ENCODE results near the gene CAMK1D.
"Not testable (repeated sequence)": the region's sequence is repeated elsewhere in the genome, so short reads cannot be mapped to it uniquely, and the experiment has no call there.

The CAMK1D gene

DNA sequence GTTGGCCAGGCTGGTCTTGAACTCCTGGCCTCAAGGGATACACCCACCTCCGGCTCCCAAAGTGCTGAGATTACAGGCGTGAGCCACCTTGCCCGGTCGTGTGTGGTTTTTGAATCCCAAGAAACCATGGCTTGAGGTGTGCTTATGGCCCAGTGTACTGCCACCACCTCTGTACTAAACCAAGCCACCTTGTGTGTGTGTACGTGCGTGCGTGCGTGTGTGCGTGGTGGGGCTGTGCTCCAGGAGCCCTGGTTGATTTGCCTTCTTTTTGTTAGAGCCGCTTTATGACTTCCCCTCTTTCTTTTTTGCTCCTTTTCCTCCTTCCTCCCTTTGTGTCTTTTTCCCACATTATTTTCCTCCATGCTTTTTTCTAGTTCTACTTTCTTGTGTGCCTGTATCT lies 121.4 kb downstream of the CAMK1D start:
- DNase-seq: no peak

DNA sequence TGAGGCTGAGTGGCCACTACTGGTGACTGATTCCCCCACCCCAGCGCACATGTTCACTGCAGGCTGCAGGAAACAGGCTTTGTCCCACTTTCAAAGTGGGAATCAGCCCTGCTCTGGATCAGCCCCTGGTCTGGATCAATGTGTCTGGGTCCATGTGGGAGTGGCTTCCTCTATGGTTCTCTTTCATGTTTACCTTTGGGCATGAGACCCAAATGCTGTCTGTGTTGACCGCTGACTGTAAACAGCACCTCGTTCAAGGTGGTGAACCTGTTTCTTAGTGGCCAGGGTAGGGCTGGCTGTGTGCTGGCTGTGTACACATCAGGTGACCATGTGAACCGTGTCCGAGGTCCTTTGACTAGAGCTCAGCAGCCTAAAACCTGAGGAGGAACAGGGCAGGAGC lies 121.8 kb downstream of the CAMK1D start:
- no peak for DNase-seq

DNA sequence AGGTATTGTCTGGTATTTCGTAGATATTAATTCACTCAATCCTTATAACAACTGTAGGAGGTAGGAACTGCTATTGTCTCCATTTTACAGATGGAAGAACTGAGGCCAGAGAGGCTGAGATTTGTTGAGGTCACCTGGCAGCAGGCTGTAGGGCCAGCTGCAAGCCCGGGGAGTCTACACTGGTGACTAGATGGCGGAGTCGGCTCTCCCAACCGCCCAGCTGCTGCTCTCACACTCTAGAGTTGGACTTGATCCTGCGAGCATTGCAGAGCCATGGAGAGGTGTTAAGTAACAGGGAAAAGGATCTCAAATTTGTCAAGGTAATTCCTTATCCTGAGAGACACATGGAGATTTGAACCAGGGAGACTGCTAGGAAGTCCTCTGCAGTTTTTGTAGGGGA lies 124.1 kb downstream of the CAMK1D start:
- DNase-seq: no peak

DNA sequence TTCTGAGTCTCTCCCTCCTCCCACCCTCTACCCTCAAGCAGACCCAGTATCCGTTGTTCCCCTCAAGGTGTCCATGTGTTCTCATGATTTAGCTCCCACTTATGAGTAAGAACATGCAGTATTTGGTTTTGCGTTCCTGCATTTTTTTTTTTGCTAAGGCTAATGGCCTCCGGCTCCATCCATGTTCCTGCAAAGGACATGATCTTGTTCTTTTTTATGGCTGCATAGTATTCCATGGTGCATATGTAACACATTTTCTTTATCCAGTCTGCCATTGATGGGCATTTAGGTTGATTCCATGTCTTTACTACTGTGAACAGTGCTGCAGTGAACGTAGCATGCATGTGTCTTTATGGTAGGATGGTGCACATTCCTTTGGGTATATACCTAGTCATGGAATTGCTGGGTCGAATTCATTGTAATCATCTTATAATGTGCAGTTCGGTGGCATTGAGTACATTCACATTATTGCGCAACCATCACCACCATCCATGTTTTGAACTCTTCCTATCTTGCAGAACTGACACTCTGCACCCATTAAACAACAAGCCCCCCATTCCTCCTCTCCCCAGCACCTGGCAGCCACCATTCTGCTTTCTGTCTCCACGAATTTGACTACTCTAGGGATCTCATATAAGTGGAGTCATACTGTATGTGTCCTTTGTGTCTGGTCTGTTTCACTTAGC lies 125.5 kb downstream of the CAMK1D start:
- no peak for DNase-seq

DNA sequence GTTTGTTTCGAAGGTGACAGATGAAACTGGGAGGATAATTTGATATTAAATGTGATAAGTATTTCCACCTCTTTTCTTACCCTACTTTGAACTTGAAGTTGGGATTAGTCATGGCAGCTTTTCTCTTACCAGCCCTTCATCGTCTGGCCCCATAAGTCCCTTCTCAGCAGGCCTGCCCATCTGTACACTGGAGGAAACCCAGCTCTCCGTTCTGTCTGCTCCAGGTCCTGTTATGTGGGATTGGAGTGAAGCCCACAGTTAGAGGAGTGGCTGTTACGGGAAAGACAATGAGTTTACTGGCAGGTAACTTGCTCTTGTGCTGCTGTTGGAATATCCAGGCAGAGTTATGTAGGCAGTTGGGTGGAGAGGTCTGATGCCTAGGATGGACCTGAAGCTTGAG lies 127.3 kb downstream of the CAMK1D start:
- DNase-seq: no peak

DNA sequence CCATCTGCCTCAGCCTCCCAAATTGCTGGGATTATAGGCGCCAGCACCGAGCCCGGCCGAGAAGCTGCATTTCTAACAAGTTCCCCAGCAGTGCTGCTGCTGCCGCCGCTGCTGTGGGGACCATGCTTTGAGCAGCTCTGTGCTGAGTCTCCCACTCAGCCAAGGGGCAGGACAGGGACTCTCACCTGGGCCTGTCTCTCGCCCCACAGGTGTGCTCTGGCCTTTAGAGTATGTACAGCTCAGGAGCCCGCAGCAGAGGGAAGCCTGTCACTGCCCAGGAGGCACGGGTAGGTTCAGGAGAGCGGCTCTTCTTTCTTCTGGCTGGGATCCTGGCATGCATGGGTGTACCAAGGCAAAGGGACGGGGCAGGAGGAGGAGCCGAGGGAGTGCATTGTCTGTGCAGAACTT lies 130.1 kb downstream of the CAMK1D start:
- DNase-seq: no peak

DNA sequence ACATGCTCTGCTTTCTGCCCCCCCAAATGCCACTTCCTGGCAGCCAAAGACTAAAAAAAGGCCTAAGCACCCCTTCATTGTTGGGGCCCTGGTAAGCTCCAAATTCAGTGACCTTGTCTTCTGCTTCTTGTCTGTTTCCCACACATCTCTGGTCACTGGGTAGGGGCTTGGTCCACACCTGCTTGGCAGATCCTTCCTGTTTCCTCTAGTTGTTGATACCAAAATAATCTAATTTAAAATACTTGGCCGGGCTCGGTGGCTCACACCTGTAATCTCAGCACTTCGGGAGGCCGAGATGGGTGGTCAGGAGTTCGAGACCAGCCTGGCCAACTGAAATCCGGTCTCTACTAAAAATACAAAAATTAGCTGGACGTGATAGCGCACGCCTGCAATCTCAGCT lies 130.6 kb downstream of the CAMK1D start:
- no peak for DNase-seq

DNA sequence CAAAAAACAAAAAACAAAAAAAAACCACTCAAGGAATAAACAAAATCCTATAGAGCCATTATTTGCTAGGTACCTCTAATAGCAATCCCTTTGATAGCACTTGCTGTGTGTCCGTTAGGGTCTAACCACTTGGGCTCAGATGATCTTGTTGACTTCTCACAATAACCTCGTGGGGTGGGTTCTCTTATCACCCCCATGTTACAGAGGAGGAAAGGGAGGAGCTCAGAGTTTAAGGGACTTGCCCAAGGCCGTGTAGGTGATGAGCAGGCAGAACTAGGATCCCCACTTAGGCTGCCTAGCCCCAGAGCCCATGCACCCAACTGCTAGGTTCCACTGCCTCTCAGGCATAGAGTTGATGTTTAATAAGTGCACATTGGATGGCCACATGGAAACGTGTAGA lies 131.1 kb downstream of the CAMK1D start:
- DNase-seq: no peak

GRCh38 chr10:12481924-12482323 lies 132.6 kb downstream of the CAMK1D start:
- DNase-seq: no peak

GRCh38 chr10:12482587-12482986 lies 133.2 kb downstream of the CAMK1D start:
- peak in 1 of 2 experiments; percentile 32 for DNase-seq

DNA sequence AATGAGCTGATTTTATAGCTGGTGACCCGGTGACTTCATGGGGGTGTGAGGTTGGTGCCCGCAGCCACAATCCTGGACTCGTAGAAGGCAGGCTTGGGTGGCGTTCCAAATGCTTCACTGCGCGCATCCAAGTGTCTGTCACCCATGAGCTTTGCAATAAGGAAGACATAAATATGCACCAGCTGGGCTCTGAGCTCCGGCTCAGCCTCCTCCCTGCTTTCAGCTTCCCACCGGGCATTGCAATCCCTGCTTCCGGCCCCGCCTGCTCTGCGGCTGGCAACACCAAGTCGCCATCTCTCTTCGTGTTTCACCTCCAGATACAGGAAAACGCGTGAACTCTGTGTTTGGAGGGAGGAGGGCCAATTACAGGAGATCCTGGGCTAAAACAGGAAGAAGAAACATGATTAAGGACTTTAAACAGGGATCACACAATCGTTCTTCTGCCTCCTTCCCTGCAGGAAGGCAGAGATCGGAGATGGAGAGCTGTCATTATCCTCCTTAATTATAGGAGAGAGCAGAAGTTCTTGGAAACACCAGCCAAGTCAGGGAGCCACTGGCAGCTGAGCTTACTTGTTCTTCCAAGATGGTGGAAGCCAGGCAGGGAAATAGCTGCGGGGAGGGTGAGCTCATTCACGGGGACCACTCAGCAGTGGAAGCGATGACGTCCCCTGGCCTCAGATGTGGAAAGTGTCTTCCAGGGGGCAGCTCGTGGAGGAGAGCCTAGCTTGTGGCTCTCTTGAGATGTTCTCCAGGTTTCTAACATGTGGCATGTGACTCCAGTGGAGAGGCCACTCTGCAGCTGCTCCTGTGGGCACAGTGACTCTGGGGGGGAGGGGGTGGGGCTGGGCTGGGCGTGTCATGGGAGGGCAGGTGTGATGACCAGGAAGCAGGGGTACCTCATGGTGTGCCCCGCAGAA lies 134.9 kb downstream of the CAMK1D start:
- DNase-seq: no peak

GRCh38 chr10:12484941-12485805 lies 135.8 kb downstream of the CAMK1D start:
- DNase-seq: peak in 1 of 2 experiments; percentile 36

DNA sequence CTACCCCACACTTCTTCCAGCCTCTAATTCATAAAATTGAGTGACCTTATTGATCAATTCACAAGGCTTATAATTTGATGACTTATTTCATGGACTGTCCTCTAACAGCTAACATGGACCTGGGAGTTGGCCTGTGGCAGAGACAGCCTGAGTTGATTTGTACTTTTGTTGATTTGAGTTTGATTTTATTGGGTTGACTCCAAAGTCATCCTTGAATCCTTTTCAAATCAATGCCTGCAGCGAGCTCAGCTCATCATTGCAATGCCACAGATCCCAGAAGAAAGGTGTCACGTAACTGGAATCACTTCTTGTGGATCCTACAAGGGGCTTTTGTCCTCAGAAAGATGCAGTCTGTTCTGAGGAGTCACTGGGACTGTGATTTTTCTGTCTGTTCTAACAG lies 138.0 kb downstream of the CAMK1D start:
- DNase-seq: no peak

DNA sequence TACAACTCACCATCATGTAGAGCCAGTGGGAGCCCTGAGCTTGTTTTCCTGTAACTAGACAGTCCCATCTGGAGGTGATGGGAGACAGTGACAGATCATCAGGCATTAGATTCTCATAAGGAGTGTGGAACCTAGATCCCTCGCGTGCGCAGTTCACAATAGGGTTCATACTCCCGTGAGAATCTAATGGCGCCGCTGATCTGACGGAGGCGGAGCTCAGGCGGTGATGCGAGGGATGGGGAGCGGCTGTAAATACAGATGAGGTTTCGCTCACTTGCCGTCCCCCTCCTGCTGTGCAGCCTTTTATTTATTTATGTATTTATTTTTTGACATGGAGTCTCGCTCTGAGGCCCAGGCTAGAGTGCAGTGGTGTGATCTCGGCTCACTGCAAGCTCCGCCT lies 139.3 kb downstream of the CAMK1D start:
- no peak for DNase-seq

DNA sequence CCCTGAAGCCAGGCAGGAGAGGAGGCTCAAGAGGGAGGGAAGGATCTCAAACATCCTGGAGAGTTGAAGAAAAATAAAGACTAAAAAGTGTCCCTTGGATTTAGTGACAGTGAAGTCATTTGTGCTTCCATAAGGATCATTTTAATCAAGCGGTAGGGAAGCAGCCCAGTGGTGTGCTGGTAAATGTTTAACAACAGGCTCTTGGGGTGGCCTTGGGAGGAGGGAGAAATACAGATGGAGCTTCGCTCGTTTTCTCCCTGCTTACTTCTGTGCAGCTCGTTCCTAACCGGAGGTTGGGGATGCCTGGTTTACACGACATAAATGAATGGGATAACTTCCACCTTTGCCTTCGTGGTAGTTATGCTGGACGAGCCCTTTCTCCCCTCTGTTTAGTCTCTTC lies 140.0 kb downstream of the CAMK1D start:
- DNase-seq: no peak

GRCh38 chr10:12489806-12490205 lies 140.5 kb downstream of the CAMK1D start:
- DNase-seq: no peak

- DNase-seq: no peak
Measured at GRCh38 chr10:12490963-12491362, 141.6 kb downstream of the CAMK1D start.

DNA sequence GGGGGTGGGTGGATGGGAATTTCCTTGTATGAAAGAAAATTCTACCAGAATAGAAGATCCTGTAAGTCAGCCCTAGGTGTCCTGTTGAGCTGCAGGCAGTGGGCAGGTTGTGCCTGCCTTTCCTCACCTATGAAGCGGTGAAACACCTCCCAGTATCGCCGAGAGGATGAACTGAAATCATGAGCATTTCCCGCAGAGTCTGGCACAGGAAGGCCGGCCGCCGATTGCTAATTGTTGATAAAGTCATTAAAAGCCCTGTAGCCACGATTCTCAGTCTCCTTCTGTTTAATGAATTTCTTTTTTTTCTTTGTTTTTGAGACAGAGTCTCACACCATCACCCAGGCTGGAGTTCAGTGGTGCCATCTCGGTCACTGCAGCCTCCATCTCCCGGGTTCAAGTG lies 142.1 kb downstream of the CAMK1D start:
- no peak for DNase-seq

DNA sequence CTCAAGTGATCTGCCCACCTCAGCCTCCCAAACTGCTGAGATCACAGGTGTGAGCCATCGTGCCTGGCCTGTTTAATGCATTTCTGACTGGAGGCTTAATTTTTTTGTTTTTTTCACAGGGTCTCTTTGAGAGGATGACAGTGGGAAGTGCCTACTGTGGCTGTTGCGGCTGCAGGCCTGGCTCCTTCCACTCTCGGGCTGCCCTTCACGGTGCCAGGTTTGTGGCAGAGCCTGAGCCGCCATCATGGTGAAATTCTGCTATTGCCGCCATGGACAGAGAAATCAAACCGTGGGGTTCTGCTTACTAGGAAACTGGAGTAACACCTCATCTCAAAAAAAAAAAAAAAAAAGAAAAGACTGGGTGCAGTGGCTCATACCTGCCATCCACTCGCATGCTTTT lies 142.7 kb downstream of the CAMK1D start:
- no peak for DNase-seq

DNA sequence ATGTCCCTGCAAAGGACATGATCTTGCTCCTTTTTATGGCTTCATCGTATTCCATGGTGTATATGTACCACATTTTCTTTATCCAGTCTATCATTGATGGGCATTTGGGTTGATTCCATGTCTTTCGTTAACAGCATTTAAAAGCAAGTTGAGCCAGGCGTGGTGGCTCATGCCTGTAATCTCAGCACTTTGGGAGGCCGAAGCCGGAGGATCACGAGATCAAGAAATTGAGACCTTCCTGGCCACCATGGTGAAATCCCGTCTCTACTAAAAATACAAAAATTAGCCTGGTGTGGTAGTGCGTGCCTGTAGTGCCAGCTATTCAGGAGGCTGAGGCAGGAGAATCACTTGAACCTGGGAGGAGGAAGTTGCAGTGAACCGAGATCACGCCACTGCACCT lies 147.7 kb downstream of the CAMK1D start:
- DNase-seq: not testable (repeated sequence)

GRCh38 chr10:12499076-12499986 lies 150.0 kb downstream of the CAMK1D start:
- DNase-seq: no peak
